HG03558 (cell line): ENCODE data around the gene FAM131B.

Source experiments
- ATAC-seq: cut with Tn5 transposase; IDR thresholded peaks from one replicate; pipeline ENCODE4 v1.9.1; 2021; ENCODE audit warnings: moderate number of reproducible peaks; ENCODE audit not compliant: unreplicated experiment; ENCODE audit errors: extremely low read depth

The FAM131B gene

DNA sequence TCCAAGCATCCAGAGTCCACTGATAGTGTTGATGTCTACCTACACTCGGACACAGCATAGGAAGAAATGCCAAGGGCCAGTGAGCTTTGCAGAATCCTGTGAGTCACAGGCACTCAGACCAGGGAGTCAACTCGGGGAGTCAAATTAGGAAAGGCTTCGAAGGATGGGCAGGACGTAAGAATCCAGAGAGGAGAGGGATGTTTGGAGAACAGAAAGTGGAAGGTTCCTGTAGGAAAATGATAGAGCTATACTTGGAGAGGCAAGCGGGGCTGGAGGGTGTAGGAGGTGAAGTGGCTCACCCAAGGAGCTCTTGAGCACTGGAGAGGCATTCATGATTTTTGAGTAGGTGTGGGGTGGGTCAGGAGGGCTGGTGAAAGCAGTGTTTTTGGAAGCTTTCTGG lies 21.6 kb upstream of the FAM131B start:
- ATAC-seq = no peak

DNA sequence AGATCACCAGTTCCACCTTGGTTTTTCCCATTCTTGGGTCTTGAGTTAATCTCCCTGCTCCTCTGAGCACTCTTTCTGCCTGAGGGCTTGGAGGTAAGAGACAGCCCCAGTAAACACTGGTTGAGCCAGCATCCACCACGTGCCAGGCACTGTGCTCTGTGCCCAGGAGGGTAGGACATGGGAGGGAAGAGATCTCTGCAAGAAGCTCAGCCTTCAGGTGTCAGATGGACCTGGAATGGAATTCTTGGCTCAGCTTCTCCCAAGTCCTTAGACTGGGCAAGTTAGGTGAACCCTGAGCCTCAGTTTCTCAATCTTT lies 21.1 kb upstream of the FAM131B start:
- no peak for ATAC-seq

DNA sequence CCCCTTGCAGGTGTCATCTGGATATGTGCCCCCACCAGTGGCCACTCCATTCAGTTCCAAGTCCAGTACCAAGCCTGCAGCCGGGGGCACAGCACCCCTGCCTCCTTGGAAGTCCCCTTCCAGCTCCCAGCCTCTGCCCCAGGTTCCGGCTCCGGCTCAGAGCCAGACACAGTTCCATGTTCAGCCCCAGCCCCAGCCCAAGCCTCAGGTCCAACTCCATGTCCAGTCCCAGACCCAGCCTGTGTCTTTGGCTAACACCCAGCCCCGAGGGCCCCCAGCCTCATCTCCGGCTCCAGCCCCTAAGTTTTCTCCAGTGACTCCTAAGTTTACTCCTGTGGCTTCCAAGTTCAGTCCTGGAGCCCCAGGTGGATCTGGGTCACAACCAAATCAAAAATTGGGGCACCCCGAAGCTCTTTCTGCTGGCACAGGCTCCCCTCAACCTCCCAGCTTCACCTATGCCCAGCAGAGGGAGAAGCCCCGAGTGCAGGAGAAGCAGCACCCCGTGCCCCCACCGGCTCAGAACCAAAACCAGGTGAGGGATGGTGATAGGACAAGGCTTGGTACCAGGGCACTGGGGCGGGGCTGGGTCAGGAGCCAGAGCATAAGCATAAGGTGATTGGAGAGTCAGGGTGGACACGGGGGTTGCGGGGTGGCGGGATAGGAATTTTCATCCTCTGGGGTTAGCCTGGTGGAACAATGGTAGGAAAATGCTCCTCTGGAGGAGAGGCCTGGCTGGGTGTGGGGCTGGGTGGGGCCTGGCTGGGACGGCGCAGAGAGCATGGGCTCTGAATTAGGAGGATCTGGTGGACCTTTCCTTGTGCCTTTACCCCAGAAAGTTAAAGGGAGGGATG lies 20.5 kb upstream of the FAM131B start:
- no peak for ATAC-seq

DNA sequence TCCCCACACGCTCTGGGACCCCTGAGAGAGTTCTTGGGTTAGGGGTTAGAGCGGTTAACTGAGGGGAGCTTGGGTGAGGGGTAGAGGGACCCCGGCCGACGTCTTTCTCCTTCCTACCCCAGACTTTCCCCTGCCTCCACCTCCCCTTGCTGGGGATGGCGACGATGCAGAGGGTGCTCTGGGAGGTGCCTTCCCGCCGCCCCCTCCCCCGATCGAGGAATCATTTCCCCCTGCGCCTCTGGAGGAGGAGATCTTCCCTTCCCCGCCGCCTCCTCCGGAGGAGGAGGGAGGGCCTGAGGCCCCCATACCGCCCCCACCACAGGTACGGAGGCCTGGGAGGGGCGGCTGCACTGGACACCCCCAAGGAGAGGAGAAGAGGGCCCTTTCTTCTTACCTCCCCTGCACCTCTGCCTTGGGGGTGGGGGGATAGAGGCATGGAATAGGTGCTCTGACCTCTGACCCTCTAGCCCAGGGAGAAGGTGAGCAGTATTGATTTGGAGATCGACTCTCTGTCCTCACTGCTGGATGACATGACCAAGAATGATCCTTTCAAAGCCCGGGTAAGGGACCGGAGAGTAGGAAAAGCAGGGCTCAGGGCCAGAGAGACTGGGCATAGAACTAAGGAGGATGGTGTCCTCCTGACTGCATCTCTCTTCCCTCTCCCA lies 19.7 kb upstream of the FAM131B start:
- no peak for ATAC-seq

DNA sequence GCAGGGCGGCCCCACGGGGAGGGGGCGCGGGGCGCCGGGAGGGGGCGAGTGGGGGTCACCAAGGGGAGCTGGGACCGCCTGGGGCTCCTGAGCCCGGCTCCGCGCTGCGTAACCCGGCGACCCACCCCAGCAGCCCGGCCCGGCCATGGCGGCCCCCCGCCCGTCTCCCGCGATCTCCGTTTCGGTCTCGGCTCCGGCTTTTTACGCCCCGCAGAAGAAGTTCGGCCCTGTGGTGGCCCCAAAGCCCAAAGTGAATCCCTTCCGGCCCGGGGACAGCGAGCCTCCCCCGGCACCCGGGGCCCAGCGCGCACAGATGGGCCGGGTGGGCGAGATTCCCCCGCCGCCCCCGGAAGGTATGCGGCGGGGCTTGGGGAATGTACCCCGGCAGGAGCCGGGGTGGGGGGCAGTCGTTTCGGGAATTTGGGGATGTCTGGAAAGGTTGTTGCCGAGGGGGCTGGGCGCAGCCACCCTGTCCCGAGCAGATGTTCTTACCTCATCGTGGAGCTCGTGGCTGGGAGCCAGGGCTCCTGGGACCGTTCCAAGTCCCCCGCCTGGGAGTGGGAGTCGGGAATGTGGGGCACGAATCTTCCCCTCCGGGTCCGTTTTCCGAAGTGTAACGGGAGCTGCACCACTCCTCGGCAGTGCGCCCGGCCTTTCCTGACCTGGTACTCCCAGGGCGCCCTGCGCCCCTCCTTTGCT lies 19.1 kb upstream of the FAM131B start:
- peak; percentile 1 for ATAC-seq

DNA sequence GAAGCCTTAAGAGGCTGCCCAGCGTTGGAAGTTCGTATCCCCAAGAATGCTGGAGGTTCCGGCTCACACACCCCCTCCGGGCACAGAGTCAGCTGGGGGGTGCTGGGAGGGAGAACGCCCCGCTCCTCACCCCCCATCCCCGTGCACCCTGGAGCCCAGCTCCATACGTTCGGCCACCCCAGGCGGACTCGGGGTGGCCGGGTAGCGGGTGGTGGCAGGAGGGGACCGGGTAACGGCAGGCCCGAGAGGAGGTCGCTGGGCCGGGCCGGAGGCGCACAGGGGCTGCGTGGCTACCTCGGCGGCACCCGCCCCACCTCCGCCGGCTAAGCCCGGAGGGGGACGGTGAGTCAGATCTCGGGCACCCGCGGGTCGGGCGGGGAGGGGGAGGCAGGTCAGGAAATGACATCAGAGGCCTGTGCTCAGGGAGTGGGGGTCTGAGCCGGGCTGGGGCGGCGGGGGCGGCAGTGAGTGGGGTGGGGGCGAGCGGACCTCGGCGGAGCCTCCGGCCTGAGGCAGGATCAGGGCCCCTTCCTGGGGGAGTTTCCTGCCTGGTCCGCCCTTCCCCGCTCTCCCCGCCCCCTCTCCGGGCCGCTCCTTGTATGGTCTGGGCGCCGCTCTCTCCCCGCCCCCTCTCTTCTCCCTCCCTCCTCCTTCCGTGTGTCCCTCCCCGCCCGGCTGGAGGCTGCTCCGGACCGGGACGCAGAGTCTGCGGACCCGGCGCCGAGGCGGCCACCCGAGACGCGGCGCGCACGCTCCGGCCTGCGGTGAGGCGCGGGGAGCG lies 18.3 kb upstream of the FAM131B start, which contains the start of gene ZYX:
ZYX (plus strand) TSS at position 700 of the 781 bp plus-strand sequence. CDS start 227 bp downstream, outside the sequence.
- ATAC-seq = peak; percentile 44

DNA sequence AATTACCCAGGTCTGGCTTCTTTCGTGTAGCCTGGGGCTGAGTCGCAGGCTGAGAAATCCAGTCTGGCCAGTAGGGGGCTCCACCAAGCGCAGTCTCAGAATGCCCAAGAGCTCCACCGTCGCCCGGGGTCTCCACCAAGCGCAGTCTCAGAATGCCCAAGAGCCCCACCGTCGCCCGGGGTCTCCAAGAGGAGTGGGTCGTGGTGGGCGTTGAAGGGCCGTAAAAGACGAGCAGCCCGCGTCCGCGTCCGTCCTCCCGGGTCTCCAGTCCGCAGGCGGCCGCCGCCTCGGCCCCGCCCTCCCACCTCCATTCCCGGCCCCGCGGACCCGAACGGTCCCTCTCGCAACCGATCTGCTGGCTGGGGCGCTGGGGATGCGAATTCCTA lies 17.7 kb upstream of the FAM131B start:
- peak; percentile 28 for ATAC-seq

DNA sequence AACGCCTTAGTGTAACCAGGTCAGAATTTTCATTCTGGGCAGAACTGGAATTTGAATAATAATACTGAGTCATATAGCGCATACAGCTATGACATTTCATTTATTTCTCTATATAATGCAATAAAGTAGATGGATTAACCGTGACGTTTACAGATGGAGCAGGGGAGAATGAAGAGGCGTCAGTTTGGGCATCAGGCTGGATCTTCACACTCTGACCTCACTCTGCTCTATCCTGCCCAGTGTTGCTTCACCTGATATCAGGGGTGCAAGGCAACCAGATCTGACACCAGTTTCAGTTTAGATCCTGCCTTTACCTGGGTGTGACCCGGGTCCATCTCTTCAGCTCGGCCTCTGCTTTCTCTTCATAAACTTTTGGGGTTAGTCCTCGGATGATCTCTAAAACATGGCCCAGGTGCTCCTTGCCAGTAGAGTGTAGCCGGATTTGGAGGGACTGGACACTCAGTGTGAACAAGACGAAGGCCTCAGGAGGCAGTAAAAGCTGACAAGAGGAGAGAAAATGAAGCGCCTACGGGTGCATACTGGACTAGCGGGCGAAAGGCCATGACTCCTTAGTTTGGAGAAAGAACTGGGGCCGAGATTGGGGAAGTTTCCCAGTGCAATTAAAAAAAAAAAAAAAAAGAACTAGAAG lies 17.2 kb upstream of the FAM131B start:
- peak; percentile 0 for ATAC-seq

DNA sequence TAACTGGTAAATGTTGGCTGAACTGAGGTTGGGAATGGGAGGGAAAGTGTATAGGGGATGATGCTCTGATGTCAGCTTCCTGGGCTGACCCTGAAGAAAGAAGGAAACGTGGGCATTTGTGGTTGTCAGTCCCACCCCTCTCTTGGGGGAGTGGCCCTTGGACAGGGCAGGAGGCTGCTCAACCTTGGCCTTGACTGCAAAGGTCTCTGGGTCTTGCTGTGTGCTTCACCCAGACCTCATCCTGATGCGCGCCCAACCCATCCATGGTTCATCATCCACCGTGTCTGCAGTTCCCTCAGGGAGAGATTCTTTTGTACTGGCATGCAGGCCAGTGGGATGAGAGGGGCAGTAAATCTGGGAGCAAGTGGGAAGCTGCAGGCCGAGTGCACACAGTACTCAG lies 13.9 kb upstream of the FAM131B start:
- no peak for ATAC-seq

DNA sequence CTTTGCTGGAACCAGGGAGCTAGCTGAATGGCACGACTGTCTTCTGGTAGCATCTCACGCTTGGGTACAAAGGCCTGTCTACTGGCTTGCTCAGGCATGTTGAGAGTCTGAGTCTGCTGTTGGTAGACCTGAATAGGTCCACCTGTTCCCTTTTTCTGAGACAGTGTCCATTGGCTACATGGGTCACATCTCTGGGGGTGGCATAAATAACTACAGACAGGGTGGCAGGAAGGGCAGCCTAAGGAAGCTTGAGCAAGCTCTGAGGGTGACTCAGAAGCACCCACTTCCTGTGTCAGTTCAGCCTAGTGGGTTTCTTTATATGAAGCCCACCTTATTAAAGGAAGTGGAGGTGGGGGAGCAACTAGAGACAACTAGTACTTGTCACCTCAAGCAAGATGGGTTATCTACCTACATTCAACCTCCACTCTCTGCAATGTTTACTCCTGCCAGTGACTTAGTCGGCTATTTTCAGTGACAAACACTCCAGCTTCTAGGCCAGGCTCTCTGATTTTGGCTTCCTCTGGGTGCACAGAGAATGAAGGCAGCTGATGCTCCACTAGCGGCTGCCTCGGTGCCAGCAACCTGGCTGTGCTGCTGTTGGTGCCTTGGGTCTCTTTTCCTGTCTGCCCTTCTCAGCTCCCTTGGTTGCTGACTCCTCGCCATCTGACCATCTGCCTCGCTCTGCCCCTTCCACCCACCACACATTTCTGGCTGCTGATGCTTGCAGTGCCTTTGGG lies 13.0 kb upstream of the FAM131B start:
- no peak for ATAC-seq

DNA sequence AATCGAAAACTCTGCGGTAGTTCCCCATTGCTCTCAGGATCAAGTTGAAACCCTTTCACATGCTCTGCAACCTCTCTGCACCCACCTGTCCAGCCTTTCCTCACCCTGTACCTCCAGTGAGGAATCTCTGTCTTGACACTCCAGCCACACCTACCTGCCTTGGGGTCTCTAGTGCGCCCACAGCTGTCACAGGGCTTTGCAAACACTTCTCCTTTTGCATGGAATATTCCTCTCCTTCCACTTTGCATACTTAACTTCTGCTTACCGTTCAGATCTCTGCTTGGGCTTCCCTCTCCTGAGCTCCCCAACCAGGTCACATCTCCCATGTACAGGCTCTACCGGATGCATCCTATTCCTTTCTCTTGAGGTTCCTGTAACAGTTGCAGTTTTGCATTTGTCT lies 12.0 kb upstream of the FAM131B start:
- ATAC-seq = no peak

DNA sequence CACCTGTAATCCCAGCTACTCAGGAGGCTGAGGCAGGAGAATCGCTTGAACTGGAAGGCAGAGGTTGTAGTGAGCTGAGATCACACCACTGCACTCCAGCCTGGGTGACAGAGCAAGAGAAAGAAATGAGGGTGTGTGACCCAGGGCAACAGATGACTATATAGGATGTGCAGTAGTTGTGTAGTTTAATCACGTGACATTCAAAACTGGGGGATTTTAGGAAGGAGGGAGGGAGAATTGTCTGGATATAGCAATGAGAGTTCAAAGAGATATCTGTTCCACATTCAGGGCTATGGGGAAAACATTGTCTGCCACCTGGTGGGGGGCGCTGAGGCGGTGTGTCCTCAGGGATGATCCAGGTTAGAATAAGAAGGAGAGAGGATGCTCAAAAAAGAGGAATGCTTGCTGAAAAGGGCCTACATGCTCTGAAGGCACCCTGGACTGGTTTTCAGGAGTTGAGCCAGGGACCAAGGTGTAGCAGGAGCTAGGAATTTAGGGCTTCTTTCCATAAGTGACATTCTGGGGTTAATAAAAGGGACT lies 10.8 kb upstream of the FAM131B start:
- ATAC-seq = no peak

DNA sequence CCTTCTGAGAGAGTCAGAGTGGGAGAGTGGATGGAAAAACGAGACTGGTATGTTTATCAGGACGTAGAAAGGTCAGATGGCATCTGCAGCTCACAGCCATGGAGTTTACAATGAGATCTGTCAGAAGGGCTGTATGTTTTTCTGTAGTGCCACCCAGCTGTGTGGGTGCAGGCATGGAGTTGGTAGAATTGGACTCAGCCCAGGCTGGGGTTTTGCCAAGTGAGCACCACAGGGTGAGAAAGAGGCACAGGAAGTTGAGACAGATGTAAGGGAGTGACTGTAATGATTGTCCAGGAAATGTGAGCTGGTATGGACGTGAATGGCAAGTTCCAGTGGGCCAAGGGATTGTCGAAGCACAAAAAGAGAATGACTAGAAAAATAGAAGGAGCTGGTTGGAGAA lies 9.6 kb upstream of the FAM131B start:
- no peak for ATAC-seq

DNA sequence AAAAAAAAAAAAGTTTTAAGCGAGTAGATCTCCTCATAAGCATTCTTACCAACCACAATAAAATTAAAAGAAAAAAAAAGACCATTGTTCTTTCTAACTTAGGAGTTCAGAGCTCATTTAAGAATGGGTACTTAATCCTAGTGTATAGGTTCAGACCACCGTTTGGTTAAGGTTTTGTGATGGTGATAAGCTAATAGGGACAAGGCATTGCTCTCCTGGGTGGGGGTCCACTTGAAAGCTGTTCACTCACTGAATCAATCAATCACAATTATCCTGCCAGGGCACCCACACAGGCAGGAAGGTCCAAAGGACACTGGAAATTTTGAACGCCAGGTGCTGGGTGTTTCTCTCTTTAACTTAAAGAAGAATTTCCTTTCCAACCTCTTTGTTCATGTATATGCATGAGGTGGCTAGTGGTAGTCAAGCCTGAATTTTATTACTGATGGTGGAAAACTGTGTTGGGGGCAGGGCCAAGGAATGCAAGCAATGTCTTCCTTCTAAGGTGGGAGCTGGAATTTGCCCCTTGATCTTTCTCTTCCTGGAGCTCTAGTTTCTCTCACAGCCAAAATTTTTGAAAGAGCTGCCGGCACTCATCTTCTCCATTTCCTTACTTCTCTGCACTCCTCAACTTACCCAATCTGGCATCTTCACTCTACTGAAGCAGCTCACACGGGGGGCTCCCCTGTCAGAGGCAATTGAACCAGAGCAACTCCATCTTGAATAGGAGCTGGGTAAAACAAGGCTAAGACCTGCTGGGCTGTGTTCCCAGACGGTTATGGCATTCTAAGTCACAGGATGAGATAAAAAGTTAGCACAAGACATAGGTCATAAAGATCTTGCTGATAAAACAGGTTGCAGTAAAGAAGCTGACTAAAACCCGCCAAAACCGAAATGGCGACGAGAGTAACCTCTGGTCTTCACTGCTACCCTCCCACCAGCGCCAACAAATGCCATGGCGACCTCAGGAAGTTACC lies 7.5 kb upstream of the FAM131B start:
- no peak for ATAC-seq

DNA sequence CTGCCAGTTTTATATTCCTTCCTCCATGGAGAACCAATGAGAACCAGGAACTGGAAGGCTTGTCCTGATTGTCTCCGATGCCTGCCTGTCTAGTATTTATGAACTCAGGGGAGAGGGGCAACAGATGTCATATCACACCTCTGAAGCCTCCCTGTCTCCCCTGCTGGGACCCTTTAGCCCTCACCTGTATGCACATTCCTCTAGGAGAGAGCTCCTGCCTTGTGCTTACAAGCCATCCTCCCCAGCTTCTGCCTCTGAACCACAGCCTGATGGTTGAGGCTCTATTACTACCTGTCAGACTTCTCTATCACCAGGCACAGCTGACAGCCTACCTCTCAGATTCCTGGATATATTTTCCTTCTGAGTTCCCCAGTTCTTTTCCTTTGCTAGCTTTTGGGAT lies 5.9 kb upstream of the FAM131B start:
- ATAC-seq = no peak

DNA sequence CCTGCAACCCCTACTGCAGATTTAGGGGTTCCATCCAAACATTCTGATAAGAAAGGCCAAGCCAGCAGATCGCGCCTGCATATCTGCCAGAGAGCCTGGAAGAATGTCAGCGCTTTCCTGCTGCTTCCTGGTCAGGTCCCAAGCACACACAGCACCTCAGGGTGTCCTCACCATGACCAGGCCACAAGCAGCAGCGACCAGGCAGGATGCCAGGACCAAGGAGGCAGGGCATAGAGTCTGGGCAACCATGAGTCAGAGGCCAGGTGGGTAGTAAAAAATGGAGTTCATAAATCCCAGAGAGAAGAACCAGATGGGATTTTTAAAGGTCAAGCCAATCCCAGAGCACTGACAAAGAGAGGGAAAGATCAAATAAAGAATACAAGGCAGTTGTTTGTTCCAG lies 5.5 kb upstream of the FAM131B start:
- no peak for ATAC-seq

DNA sequence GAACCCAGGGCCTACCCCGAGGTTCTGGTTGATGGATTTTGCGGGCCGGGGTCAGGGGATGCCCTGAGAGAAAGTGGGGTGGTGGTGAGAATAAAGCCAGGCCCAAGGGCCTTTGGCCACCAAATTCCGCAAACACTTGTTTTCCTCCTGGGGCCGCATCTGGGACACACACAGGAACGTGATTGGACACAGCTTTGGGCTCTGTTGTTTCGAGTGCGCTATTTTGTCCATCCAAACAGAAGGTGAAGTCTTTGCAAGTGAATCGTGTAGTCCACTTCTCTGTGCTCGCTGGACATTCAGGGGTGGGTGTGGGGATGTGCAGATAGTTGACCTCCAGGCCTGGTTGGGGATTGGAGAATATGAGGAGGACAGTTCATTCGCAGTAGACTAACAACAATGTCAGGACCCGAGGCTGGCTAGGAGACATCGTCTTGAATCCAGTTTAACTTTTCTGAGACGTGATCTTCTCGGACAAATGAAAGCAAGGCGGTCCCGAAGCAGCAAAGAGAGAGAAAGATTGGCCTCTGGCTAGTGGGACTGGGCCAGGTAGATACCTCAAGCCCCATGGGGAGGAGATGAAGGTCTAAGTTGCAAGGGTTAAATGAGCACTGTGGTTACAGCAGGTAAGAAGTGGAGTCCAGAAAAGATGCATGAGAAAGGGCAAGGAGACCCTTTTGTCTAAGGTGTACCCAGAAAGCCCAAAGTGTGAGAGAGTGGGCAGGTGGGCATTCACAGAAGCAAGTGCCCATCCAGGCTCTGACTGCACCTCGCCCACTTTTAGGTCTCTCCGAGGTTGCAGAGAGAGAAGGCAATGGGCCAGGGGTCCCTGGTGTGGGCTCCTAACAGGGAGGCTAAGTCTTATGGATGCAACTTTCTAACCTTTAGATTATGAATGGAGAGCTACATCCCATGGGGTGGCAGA lies 764 bp upstream of the FAM131B start:
- ATAC-seq = no peak
